Myocyte (in vitro differentiated cells): ENCODE data around the gene TNRC6B. TPM values are rescaled to one million over a fixed set of nuclear protein-coding genes. Genes with fewer than 3 reads are reported as not detected.
"Not testable (repeated sequence)": the region's sequence is repeated elsewhere in the genome, so short reads cannot be mapped to it uniquely, and the experiment has no call there.

Experiments used
- DNase-seq: peaks from one replicate; pipeline ENCODE4 v3.0.0-alpha.2; 2012; ENCODE audit warnings: low read depth
- polyA plus RNA-seq: library from polyadenylated mRNA; unstranded; fragments of >200 nt; gene quantifications from one replicate; pipeline ENCODE4 v1.2.1, GENCODE V29; 2012; ENCODE audit warnings: missing spikeins
- total RNA-seq: library from RNA; depleted of rRNA; stranded (reverse); fragments of >200 nt; gene quantifications from 2 replicates; pipeline ENCODE4 v1.2.3, GENCODE V29; 2014

Gene TNRC6B, protein sequence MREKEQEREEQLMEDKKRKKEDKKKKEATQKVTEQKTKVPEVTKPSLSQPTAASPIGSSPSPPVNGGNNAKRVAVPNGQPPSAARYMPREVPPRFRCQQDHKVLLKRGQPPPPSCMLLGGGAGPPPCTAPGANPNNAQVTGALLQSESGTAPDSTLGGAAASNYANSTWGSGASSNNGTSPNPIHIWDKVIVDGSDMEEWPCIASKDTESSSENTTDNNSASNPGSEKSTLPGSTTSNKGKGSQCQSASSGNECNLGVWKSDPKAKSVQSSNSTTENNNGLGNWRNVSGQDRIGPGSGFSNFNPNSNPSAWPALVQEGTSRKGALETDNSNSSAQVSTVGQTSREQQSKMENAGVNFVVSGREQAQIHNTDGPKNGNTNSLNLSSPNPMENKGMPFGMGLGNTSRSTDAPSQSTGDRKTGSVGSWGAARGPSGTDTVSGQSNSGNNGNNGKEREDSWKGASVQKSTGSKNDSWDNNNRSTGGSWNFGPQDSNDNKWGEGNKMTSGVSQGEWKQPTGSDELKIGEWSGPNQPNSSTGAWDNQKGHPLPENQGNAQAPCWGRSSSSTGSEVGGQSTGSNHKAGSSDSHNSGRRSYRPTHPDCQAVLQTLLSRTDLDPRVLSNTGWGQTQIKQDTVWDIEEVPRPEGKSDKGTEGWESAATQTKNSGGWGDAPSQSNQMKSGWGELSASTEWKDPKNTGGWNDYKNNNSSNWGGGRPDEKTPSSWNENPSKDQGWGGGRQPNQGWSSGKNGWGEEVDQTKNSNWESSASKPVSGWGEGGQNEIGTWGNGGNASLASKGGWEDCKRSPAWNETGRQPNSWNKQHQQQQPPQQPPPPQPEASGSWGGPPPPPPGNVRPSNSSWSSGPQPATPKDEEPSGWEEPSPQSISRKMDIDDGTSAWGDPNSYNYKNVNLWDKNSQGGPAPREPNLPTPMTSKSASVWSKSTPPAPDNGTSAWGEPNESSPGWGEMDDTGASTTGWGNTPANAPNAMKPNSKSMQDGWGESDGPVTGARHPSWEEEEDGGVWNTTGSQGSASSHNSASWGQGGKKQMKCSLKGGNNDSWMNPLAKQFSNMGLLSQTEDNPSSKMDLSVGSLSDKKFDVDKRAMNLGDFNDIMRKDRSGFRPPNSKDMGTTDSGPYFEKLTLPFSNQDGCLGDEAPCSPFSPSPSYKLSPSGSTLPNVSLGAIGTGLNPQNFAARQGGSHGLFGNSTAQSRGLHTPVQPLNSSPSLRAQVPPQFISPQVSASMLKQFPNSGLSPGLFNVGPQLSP (N-terminal part only)
- total RNA-seq: 27.4 and 34.7 TPM in 2 replicates
- 7.7 TPM for polyA plus RNA-seq

DNA sequence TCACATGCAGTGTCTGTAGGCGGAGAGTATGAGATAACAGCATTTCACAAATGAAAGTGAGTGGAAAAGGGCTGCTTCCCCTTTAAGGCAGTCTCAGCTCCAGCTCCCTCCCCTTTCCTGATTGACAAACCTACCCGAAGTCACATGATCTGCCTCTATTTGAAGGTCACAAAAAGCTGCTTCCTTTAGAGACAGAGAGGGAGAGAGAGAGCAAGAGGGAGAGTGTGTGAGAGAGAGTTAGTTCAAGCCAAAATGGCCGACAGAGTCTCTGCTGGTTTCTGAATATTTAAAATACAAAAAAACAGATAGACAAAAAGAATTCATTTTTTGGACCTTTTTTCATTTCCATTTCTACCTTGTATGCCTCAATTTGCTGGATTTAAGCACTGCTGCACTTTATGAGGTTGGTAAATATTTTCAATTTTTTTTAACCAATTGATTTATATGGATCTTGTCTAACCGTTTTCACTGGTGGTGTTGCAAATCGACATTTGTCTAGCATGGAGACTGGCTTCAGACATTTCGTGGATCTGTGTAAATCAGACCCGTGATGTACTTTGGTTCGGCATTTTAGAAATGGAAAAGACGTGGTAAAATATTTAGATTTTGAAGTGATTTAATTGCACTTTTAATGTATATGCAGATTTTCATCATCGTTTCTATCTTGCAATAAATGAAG is at the start of gene TNRC6B:
Gene TNRC6B, plus strand, starts transcription at position 188 of the 679 bp plus-strand sequence. Its CDS starts 211 bp downstream, at position 399.
- DNase-seq: peak; percentile 98

DNA sequence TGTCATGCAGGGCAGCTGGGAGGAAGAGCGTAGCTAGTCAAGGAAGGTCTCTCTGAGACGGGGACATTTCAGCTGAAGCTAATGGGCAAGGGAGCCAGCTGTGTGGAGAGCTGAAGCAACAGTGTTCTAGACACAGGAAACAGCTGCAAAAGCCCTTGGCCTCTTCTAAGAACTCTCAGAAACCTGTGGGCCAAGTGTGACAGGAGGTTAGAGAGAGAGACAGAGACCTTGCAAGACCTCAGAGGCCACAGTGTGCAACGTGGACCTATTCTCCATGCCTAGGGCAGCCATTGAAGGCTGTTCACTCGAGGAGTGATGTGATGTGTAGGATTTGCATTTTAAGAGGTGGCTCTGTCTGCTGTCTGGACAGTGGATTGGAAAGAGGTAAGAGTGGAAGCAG is 48.7 kb upstream of the TNRC6B start:
- no peak for DNase-seq

DNA sequence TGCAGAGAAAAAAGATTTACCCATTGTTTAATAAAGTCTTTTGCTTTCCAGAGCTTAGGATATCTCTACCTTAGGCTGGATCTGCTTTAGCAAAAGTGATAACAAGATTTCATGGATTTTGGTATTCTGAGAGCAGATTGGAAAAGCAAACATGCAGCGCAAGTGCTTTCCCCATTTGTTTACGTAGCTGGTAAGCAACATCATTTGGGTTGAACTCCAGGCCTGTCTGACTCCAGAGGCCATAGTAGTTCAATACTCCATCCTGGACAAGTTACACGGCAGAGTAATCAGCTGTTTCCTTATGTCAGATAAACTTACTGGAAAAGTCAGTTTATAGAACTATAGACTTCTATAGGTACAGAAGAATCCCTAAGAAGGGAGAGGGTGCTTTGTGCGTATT is 40.6 kb upstream of the TNRC6B start:
- no peak for DNase-seq

DNA sequence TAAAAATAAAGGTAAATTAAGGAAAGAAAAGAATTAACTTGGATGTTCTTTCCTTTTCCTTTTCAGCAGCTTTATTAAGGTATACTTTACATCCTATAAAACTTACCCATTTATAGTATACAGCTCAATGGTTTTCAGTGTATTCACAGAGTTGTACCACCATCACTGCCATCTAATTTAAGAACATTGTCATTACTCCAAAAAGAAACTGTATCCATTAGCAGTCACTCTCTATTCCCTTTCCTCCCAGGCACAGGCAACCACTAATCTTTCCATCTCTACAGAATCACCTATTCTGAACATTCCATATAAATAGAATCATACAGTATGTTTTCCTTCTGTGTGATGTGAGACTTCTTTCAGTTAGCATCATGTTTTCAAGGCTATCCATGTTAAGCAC is 38.9 kb upstream of the TNRC6B start:
- no peak for DNase-seq

DNA sequence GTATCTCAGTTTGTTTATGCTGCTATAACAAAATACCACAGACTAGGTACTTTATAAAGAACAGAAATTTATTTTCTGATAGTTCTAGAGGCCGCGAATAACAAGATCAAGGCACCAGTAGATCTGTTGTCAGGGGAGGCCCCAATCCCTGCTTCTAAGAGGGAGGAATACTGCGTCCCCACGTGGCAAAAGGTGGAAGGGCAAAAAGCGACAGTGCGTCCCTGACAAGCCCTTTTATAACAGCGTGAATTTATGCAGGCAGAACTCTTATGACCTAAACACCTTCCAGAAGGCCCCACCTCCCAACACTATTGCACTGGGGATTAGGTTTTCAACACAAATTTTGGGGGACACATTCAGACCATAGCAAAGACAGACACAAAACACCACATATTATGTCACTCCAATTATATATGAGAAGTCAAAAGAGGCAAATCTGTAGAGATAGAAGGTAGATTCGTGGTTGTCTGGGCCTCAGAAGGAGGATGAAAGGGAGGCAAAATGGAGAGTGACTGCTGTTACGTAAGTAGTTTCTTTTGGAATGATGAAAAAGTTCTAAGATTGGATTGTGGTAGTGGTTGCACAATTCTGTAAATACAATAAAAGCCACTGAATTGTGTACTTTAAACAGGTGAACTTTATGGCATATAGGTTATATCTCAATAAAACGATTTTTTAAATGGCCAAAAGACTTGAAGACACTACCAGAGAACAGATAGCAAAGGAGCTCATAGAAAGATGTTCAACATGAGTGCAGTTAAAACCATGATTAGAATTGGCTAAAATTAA is 30.1 kb upstream of the TNRC6B start:
- no peak for DNase-seq

DNA sequence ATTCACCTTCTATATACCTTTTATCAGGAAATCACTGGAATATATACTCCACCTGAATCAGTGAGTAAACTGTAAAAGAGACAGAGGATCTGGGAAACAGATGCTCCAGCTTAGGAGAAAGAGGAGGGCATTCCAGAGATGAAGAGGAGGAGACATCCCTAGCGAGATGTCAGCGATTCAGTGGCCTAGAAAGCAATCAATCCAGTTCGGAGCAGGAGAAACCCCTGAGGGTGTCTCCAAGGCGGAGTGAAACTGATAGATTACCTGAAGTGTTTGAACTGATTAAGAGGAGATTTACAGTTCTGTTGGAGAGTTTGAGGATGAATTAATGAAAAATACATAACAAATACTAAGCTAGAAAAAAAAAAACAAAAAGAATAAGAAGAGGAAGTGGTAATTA is 24.5 kb upstream of the TNRC6B start:
- no peak for DNase-seq

DNA sequence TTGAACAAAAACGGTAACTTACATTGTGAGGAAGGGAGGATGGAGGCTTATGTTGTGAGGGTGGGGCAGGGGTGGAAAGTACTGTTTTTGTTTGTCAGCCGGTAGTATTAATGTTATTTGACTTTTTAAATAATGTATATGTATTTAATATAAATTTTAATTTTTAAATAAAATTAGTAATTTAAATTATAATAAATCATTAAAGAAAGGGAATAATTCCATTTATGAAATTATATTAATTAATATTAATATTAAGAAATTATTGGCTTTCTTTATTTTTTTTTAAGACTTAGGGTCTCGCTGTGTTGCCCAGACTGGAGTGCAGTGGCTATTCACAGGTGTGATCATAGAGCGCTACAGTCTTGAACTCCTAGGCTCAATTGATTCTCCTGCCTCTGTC is 24.0 kb upstream of the TNRC6B start:
- no peak for DNase-seq

DNA sequence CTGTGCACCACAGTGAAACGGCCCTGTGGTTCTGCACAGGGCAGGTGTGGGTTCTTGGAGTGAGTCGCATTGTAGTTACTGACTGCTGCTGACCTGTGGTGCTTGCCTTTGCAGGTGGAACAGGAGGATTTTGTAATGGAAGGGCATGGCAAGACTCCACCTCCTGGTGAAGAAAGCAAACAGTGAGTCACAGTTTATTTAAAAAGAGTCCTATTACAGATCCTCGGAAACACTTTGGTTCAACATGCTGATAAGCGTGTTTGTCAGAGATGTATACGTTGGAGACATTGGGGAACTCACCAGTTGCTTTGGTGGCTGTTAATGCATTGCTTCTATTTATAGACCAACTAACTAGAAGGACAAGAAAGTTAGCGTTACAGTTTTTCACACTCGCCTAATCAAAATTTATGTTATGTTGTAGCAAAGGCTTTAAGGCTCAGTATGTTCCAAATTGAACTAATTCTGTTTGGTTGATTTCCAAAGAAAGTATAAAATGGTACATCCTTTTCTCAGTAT is 21.7 kb upstream of the TNRC6B start:
- DNase-seq: peak; percentile 30

DNA sequence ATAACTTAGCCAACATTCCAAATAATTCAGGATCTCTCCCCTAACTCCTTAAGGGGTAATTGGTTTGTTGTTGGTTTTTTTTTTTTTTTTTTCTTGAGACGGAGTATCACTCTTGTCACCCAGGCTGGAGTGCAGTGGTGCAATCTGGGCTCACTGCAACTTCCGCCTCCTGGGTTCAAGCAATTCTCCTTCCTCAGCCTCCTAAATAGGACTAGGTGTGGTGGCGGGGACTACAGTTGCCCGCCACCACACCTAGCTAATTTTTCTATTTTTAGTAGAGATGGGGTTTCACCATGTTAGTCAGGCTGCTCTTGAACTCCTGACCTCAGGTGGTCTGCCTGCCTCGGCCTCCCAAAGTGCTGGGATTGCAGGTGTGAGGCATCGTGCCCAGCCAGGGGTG is 21.0 kb upstream of the TNRC6B start:
- DNase-seq: not testable (repeated sequence)

DNA sequence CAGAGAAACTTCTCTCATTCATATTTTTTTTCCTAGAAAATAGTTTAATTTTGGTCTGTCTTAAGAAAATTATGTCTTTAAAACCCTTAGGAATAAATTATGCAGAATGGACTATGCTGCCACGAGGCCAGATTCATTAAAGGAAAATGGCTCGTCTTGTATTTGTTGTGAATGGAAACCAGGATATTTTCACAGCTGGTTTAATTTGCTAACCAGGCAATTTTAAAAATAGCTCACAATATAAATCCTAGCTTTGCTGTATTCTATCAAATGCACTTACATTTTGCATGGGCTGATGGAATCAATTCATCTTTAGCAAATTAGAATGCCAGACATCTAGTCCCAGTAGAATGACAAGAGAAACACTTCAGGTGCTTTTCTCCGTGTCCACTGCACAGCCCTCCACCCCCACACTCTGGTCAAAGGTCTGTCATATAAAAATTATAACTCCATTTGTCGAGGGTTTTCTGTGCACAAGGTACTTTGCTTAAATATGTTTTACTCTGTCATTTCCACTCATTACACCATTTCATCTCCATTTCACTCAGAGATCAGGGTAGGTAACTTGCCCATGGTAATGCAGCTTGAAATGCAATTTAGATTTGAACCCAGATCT is 20.3 kb upstream of the TNRC6B start:
- DNase-seq: no peak

DNA sequence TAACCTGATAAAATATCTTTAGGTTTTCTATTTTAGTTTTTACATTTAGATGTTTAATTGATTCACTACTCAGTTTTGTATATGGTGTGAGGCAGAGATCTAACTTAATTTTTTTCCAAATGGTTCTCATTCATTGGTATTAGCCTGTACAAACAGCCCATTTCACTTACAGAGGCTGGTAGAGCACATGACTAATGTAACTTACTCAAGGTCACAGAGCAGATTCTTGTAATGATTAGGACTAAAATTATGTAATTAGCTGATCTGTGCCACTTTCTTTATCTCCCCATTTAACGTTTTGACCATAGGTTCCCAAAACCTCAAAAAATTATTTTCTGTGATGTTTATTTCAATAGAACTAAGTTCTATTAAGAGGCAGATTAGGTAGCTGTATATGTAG is 16.5 kb upstream of the TNRC6B start:
- DNase-seq: no peak

DNA sequence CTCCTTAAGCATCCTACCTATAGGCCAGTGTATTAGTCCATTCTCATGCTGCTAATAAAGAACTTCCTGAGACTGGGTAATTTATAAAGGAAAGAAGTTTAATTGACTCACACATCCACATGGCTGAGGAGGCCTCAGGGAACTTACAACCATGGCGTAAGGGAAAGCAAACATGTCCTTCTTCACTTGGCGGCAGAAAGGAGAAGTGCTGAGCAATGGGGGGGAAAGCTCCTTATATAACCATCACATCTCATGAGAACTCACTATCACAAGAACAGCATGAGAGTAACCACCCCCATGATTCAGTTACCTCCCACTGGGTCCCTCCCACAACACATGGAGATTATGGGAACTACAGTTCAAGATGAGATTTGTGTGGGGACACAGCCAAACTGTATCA is 12.2 kb upstream of the TNRC6B start:
- not testable (repeated sequence) for DNase-seq

DNA sequence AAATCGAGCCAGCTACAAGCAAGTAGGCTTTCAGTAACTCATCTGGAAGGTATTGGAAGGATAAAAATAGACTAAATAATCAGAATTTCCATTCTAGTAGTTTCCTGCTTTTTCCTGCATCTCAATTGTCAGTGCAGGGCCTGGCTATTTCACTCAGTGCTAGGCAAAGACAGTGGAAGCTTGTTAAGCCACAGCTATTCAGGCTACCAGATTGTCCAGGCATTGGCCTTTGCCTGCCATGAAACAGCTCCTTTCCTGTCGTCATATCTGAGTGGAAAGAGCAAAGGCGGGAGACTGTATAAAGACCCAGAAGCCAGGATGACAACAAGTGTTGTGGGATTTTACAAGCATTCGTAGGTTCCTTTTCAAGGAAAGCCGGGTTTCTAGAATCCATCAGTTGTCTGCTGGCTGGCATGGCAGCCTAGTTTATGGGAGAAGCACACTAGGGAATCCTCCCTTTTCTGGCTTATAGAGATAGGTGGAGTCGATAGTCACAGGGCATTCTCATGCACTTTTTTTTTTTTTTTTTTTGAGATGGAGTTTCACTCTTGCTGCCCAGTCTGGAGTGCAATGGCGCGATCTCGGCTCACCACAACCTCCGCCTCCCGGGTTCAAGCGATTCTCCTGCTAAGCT is 2.0 kb upstream of the TNRC6B start:
- DNase-seq: no peak

DNA sequence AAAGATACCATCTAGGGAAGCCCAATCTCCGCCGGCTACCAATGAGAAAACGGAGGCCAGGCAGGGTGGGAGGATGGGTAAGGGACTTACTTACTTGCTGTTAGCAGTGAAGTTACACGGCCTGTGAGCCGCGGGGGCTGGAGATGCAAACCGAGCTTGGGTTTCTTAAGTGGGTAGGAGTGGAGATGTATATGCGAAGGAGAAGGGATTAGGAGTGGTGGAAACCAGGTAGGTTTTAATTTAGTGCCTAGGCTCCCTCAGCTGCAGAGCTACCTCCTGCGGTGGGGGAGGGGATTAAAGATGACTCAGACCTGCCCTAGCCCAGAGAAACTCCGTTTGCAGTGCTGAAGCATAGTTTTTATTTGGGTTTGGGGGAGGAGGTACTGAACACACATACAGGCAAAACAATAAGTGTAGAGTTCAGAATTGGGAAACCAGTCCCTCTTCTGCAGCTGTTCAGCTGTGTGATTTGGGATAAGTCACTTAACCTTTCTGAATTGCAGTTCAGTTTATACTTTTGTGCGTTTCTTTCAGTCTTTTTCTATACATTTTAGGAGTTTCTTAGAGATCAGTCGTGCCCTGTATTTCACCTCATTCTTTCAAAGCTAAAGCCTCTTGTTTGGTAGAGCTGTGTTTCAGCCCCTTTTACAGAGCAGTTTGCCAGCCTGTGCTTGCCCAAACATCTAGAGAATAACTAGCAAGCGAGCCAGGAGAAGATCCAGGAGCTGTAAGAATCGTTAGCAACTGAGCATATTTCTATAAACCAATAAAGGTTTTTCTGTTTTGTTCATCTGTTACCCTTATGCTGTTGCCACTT is 596 bp upstream of the TNRC6B start:
- DNase-seq: peak; percentile 65

DNA sequence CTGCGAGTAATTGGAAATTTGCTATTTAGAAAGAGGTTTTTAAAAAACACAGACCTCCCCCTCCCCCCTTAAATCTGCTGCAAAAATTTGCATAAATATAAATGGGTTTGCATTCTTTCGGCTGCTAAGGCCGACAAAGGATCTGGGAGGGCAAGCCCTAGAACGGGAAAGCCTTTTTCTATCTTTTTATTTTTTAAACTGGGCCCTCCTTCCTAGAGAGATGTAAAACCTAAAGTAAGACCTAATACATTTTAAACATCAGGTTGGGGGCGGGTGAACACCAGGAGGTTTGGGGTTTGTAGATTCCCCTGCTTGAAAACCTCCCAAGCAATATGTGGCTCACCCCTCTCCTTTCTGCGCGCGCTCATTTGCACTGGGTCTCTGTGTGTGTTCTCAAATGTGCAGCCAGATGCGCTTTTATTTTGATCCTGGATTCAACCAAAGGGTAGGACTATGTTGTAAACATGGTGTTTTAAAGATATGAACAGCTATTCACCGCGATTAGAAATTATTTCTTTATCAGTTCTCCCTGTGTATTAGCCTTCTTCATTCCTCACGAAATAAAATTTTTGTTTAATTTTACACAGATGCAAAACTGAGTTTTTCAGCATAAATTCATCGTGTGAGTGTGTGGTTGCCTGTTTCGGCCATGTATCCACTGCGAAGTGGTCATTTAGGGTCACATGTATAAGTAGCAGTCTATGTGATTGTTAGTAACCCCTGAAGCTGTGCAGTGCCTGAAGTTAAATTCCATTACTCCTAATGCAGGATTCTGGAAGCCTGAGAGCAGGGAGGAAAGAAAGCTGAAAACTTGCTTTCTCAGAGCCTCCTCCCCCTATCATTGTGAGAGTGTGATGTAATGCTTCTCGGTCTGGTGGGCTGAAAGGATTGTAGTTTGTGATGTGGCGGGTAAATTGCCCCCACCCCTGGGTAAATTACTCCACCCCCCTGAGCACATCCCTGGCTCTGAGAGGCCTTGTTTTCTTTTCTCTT is 988 bp downstream of the TNRC6B start:
- DNase-seq: peak; percentile 53

DNA sequence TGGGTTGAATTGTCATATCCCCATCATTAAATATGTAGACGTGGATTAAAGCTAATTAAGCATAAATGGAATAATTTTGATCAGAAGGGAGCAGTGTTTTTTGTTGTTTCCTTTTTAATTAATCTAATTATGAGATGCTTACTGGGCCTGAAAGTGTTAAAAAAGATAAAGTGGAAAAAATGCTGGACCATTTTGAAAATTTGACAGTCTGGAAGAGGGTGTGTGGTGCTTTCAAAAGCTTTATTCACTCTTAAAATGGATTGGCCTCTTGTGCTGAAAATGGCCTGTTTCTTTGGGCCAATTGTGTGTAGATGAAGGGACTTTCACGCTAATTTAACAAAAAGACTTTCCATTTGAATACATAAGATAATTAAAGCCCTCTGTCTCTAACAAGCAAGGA is 1.8 kb downstream of the TNRC6B start:
- no peak for DNase-seq

DNA sequence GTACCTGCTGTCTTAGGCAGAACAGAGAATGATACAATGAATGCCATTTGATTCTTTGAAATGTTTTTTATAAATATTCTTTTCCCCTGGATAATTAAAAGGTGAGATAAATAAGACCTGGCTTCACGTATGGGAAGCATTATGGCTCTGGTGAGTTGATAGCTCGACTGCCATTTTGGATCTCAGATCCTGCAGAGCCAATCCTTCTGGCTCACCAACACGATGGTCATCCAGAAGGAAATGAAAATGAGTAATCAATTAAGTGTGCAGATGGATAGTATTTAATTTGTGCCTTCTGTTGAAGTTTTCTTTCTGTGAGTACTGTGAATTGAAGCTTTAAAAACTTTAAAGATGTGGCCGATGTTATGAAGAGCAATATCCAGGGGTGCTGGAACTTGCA is 2.7 kb downstream of the TNRC6B start:
- no peak for DNase-seq
